ENCODE data around the gene KAZN. TPM values are rescaled to one million over a fixed set of nuclear protein-coding genes. Genes with fewer than 3 reads are reported as not detected.

The KAZN gene
- total and polyA plus RNA-seq, 2 donors (not counting 1 experiment from before 2014, with no cell fraction given), result 3.4 to 5.0 TPM

- Histone ChIP-seq H3K79me2 (ENCODE audit: control insufficient read depth, insufficient read depth, low read length) (no peaks in the 10 kb centered on the region), H3K9ac (ENCODE audit: insufficient read depth, low read length) (no peak overlapping the region), H3K27me3 (ENCODE audit: control insufficient read depth, insufficient read depth, low read length) (no peaks in the 10 kb centered on the region), H3K4me3 (replicated peaks in 1 of 4; ENCODE audit: control extremely low read depth in 1 of 4, insufficient read depth in 1 of 4, low read depth in 3 of 4, low read length in 4 of 4) (no peak overlapping the region), H3K4me1 (ENCODE audit: control insufficient read depth, extremely low read depth, insufficient read depth, low read length) (no peaks in the 10 kb centered on the region), H3K4me2 (ENCODE audit: extremely low read depth, insufficient read depth, low read length) (no peak overlapping the region), H3K9me3 (ENCODE audit: control insufficient read depth, insufficient read depth, low read depth, low read length) (no peaks in the 10 kb centered on the region), H2AFZ (ENCODE audit: low read length) (no peak overlapping the region), H3K36me3 (ENCODE audit: control insufficient read depth, insufficient read depth, low read length) (no peaks in the 10 kb centered on the region), H3K27ac (ENCODE audit: insufficient read depth, low read length) (no peak overlapping the region), H4K20me1 (ENCODE audit: control insufficient read depth, extremely low read depth, insufficient read depth, low read length) (no peaks in the 10 kb centered on the region)
- DNase-seq (ENCODE audit: low read depth in 2 of 2), result no peak
- TF ChIP-seq EZH2 (IDR thresholded peaks at IDR 0.05; ENCODE audit: low read length, missing control alignments), result no peak
- TF ChIP-seq CTCF (conservative IDR thresholded peaks at IDR 0.05 in 1 of 2, IDR thresholded peaks at IDR 0.05 in 1 of 2; ENCODE audit: low read depth in 1 of 2, low read length in 2 of 2), result no peak
Measured at GRCh38 chr1:15075175-15075574, 476.7 kb downstream of the KAZN start.

GRCh38 chr1:15075817-15076216 is 477.3 kb downstream of the KAZN start:
- H3K4me3 ChIP-seq (replicated peaks in 1 of 4; ENCODE audit: control extremely low read depth in 1 of 4, insufficient read depth in 1 of 4, low read depth in 3 of 4, low read length in 4 of 4), result no peak overlapping the region
- no peaks in the 10 kb centered on the region for H3K4me1 ChIP-seq (ENCODE audit: control insufficient read depth, extremely low read depth, insufficient read depth, low read length)
- no peak overlapping the region for H3K9ac ChIP-seq (ENCODE audit: insufficient read depth, low read length)
- H3K79me2 ChIP-seq (ENCODE audit: control insufficient read depth, insufficient read depth, low read length), result no peaks in the 10 kb centered on the region
- H3K27ac ChIP-seq (ENCODE audit: insufficient read depth, low read length), result no peak overlapping the region
- no peak for DNase-seq (ENCODE audit: low read depth in 2 of 2)
- H3K9me3 ChIP-seq (ENCODE audit: control insufficient read depth, insufficient read depth, low read depth, low read length), result no peaks in the 10 kb centered on the region
- H3K36me3 ChIP-seq (ENCODE audit: control insufficient read depth, insufficient read depth, low read length), result no peaks in the 10 kb centered on the region
- no peaks in the 10 kb centered on the region for H3K27me3 ChIP-seq (ENCODE audit: control insufficient read depth, insufficient read depth, low read length)
- no peak overlapping the region for H3K4me2 ChIP-seq (ENCODE audit: extremely low read depth, insufficient read depth, low read length)
- H2AFZ ChIP-seq (ENCODE audit: low read length), result no peak overlapping the region
- no peaks in the 10 kb centered on the region for H4K20me1 ChIP-seq (ENCODE audit: control insufficient read depth, extremely low read depth, insufficient read depth, low read length)
- TF ChIP-seq CTCF (conservative IDR thresholded peaks at IDR 0.05 in 1 of 2, IDR thresholded peaks at IDR 0.05 in 1 of 2; ENCODE audit: low read depth in 1 of 2, low read length in 2 of 2) (no peak), EZH2 (IDR thresholded peaks at IDR 0.05; ENCODE audit: low read length, missing control alignments) (no peak)

- Histone ChIP-seq H4K20me1 (ENCODE audit: control insufficient read depth, extremely low read depth, insufficient read depth, low read length) (no peaks in the 10 kb centered on the region), H3K4me3 (replicated peaks in 1 of 4; ENCODE audit: control extremely low read depth in 1 of 4, insufficient read depth in 1 of 4, low read depth in 3 of 4, low read length in 4 of 4) (no peak overlapping the region), H2AFZ (ENCODE audit: low read length) (no peak overlapping the region), H3K4me1 (ENCODE audit: control insufficient read depth, extremely low read depth, insufficient read depth, low read length) (no peaks in the 10 kb centered on the region), H3K36me3 (ENCODE audit: control insufficient read depth, insufficient read depth, low read length) (no peaks in the 10 kb centered on the region), H3K4me2 (ENCODE audit: extremely low read depth, insufficient read depth, low read length) (no peak overlapping the region), H3K9ac (ENCODE audit: insufficient read depth, low read length) (no peak overlapping the region), H3K27ac (ENCODE audit: insufficient read depth, low read length) (no peak overlapping the region), H3K79me2 (ENCODE audit: control insufficient read depth, insufficient read depth, low read length) (no peaks in the 10 kb centered on the region), H3K9me3 (ENCODE audit: control insufficient read depth, insufficient read depth, low read depth, low read length) (no peaks in the 10 kb centered on the region), H3K27me3 (ENCODE audit: control insufficient read depth, insufficient read depth, low read length) (no peaks in the 10 kb centered on the region)
- no peak for TF ChIP-seq EZH2 (IDR thresholded peaks at IDR 0.05; ENCODE audit: low read length, missing control alignments)
- TF ChIP-seq CTCF (conservative IDR thresholded peaks at IDR 0.05 in 1 of 2, IDR thresholded peaks at IDR 0.05 in 1 of 2; ENCODE audit: low read depth in 1 of 2, low read length in 2 of 2), result no peak
- DNase-seq (ENCODE audit: low read depth in 2 of 2), result no peak
Measured at GRCh38 chr1:15076807-15077206, 478.3 kb downstream of the KAZN start.

Measured in fibroblast of lung (primary cell).